ENCODE measurements around the gene NDUFAF7.

DNA sequence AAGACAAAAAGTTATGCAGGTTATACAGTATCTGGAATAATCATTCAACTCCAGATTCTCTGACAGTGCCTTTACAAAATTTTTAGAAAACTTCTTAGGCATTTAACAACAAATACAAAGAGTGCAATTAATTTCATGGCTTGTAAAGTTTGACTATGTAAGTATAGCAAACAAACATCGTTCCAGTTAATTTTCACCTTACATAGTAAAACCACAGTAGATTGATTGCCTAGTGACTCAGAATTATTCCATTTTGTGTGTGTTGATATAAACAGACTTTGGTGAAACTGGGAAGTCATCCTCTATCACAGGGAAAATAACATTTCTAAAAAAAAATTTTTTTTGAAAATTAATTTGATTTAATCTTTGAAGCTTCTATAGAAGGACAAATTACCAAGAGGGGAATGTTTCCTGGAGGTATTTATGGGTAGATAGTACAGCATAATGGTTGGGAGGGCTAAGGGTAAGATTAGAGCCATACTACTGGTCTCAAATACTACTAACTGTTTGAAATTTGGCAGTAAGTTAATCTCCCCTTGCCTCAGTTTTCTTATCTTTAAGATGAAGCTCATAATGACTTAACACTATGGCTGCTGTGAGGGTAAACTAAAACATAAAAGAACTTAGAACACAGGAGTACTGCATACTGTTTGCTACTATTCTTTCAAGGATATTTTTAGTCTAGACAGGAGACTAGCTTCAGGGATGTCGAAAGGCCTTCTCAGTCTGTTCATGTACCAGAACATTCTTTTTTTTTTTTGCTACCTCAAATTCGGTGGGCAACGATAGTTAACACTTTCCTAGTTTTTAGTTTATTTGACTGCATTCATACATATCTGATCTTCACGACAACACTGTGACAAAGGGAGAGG, 19.6 kb downstream of the NDUFAF7 start:
- TF ChIP-seq, protein P1, sequence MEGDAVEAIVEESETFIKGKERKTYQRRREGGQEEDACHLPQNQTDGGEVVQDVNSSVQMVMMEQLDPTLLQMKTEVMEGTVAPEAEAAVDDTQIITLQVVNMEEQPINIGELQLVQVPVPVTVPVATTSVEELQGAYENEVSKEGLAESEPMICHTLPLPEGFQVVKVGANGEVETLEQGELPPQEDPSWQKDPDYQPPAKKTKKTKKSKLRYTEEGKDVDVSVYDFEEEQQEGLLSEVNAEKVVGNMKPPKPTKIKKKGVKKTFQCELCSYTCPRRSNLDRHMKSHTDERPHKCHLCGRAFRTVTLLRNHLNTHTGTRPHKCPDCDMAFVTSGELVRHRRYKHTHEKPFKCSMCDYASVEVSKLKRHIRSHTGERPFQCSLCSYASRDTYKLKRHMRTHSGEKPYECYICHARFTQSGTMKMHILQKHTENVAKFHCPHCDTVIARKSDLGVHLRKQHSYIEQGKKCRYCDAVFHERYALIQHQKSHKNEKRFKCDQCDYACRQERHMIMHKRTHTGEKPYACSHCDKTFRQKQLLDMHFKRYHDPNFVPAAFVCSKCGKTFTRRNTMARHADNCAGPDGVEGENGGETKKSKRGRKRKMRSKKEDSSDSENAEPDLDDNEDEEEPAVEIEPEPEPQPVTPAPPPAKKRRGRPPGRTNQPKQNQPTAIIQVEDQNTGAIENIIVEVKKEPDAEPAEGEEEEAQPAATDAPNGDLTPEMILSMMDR (IDR thresholded peaks at IDR 0.05 in 4 of 5, conservative IDR thresholded peaks at IDR 0.05 in 1 of 5) = no peak
- TF ChIP-seq POLR2A (IDR thresholded peaks at IDR 0.05) = no peak

Data from gastrocnemius medialis (tissue), 4 donors.